GM21619 (cell line): ENCODE data around the gene USP5.
A peak's percentile ranks its signal among the peaks of the same experiment; 100 is the strongest.

Source experiments
- ATAC-seq: cut with Tn5 transposase; IDR thresholded peaks from one replicate; pipeline ENCODE4 v1.9.1; 2021; ENCODE audit not compliant: unreplicated experiment

The USP5 gene

GRCh38 chr12:6851921-6852650 is at the start of gene USP5:
Gene USP5 (plus strand): TSS chr12:6852150. CDS start chr12:6852180, 30 bp downstream.
- ATAC-seq, result peak; percentile 70

DNA sequence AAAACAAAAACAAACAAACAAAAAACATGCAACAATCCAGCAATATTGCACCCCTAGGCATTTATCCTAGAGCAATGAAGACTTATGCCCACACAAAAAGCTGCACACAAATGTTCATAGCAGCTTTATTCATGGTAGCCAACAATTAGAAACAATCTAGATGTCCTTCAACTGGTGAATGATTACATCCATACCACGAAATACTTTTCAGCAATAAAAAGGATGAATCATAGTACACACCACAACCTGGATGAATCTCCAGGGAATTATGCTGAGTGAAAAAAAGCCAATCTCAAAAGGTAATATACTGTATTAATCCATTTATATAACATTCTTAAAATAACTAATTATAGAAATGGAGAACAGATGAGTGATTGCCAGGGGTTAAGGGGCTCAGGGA is 44.8 kb upstream of the USP5 start:
- no peak for ATAC-seq

- ATAC-seq, result no peak
Observed at GRCh38 chr12:6809056-6809455, 42.9 kb upstream of the USP5 start.

- no peak for ATAC-seq
Observed at GRCh38 chr12:6810758-6811157, 41.2 kb upstream of the USP5 start.

DNA sequence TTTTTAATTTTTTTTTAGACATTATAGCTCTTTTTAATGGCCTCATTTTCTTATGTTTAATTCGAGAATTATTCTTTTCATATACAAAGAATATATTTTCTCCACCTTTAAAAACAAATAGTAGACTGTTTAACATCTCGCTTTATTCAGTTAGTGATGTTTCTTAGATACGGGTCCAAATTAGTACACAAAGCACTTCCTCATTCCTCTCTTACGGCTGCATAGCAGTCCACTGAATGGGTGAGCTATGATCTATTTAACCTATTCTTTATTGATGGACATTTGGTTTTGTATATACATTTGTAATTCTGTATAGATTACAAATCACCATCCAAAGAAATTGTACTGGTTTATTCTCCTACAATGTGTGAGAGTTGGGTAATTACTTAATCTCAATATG is 38.6 kb upstream of the USP5 start:
- no peak for ATAC-seq

DNA sequence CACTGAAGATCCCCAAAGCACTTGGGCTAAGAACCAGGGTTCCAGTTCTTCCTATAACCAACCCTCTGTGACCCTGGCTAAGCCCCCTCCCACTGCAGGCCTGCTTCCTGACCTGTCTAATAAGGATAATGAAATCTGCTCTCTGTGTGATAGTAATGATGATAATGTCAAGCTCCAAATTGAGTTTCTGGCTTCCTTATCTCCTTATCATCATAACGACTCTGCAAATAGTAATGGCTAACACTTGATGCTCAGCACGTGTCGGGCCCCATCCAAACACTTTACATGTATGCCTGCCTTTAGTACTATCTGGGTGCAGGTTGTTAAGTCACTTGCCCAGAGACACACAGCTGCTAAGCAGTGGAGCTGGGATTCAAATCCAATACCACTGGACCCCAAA is 35.4 kb upstream of the USP5 start:
- no peak for ATAC-seq

DNA sequence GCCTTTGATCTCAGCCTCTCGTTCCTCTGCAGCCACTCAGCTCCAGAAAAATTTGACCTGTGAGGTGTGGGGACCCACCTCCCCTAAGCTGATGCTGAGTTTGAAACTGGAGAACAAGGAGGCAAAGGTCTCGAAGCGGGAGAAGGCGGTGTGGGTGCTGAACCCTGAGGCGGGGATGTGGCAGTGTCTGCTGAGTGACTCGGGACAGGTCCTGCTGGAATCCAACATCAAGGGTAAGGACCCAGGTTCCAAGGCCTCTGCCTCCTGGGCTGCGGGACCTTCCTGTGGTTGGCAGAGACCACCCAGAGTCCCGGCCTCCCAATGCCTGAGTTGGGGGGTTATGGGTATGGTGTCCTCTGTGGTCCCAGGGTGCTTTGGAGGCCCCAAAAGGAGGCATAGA is 34.9 kb upstream of the USP5 start:
- no peak for ATAC-seq

- no peak for ATAC-seq
Observed at GRCh38 chr12:6817662-6818157, 34.2 kb upstream of the USP5 start.

DNA sequence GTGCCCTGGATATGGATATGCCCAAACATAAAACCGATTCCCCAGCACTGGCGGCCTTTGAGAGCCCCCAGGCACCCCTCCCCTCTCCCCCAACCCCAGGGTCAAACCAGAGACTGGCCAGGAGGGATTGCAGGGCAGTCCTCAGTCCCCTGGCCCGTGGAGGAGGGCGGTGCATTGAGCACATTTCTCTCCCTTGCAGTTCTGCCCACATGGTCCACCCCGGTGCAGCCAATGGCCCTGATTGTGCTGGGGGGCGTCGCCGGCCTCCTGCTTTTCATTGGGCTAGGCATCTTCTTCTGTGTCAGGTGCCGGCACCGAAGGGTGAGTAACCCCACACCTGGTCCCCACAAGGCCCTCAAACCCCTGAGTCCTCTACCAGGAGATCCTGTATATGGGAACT is 33.7 kb upstream of the USP5 start:
- ATAC-seq, result no peak

GRCh38 chr12:6818645-6819044 is 33.3 kb upstream of the USP5 start:
- no peak for ATAC-seq

DNA sequence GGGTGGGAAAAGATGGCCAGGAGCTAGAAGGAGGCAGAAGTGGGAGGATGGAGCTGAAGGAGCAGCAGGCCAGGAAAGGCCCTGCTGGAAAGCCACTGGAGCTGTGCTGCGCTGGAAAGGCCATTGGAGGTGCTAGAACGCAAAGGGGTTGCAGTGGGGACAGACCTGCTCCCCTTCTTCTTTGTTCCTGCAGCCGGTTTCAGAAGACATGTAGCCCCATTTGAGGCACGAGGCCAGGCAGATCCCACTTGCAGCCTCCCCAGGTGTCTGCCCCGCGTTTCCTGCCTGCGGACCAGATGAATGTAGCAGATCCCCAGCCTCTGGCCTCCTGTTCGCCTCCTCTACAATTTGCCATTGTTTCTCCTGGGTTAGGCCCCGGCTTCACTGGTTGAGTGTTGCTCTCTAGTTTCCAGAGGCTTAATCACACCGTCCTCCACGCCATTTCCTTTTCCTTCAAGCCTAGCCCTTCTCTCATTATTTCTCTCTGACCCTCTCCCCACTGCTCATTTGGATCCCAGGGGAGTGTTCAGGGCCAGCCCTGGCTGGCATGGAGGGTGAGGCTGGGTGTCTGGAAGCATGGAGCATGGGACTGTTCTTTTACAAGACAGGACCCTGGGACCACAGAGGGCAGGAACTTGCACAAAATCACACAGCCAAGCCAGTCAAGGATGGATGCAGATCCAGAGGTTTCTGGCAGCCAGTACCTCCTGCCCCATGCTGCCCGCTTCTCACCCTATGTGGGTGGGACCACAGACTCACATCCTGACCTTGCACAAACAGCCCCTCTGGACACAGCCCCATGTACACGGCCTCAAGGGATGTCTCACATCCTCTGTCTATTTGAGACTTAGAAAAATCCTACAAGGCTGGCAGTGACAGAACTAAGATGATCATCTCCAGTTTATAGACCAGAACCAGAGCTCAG is 32.6 kb upstream of the USP5 start:
- ATAC-seq, result no peak

DNA sequence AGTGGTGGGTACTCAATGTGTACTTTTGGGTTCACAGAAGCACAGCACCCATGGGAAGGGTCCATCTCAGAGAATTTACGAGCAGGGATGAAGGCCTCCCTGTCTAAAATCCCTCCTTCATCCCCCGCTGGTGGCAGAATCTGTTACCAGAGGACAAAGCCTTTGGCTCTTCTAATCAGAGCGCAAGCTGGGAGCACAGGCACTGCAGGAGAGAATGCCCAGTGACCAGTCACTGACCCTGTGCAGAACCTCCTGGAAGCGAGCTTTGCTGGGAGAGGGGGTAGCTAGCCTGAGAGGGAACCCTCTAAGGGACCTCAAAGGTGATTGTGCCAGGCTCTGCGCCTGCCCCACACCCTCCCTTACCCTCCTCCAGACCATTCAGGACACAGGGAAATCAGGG is 31.8 kb upstream of the USP5 start:
- no peak for ATAC-seq

GRCh38 chr12:6821591-6822425 is 30.1 kb upstream of the USP5 start, which contains the start of gene GPR162:
Gene GPR162 (plus strand): TSS chr12:6821821. CDS start chr12:6823899, 2,078 bp downstream.
- ATAC-seq, result no peak

GRCh38 chr12:6822426-6823135 is 29.4 kb upstream of the USP5 start:
- no peak for ATAC-seq

DNA sequence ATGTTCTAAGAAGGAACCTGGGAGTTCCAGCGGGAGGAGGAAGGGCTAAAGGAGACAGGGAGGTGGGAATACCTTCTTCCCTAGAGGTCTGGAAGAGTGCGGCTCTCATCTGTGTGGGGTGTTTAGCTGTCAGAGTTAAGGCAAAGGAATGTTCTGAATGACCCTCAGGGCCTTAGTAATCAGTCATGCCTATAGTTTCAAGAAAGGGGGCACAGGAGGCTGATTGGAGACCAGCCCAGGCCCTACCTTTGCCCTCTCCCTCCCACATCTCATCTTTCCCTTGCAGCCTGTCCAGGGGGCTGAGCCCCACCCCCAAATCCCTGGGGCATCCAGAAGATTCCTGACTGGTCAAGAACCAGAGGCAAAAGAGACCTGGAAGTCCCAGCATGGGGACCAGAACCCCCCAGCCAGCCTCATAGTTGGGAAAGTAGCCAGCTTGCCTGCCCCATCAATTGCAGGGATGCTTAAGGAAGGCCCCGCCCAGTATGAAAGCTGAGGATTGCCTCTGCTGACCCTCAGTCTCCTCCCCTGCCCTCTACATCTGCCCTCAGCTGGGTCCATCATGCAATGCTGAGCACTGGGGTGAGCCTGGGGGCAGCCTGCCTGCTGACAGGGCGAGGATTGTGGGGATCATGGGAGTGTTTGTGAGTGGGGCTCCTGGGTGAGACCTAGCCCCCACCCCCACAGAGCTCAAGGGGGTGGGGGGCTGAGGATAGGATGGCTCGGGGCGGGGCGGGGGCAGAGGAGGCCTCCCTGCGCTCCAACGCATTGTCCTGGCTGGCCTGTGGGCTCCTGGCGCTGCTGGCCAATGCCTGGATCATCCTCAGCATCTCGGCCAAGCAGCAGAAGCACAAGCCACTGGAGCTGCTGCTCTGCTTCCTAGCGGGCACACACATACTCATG is 28.5 kb upstream of the USP5 start:
- ATAC-seq, result no peak

GRCh38 chr12:6824085-6824775 is 27.7 kb upstream of the USP5 start:
- ATAC-seq, result no peak

DNA sequence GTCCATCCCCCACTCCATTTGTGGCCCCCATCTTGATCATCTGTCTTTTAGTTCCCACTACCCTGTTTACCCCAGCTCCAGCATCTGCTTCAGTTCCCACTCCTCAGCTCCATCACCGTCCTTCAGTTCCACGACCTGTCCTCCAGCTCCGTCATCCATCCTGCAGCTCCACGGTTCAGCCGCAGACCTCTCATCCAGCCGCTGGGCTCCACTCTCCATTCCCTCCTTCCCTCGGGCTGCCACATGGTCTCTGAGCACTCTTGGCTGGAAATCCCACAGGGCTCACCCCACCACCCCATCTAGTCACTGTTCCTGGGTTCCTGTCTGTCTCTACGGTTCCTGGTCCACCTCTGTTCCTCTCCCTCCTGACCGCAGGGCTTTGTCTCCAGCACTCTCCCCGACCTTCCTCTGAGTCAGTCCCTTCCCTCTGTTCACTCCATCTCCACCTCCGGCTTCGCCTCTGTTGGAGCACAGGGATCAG is 27.0 kb upstream of the USP5 start:
- no peak for ATAC-seq

- no peak for ATAC-seq
Observed at GRCh38 chr12:6825398-6826124, 26.4 kb upstream of the USP5 start.
